BLaER1 treated with 17β-estradiol and CSF1 and Interleukin-3, amounts not matched to agents 10 nM and 100 nM (cell line): Measurements from ENCODE around the gene SRM.
"Not testable (repeated sequence)": the region's sequence is repeated elsewhere in the genome, so short reads cannot be mapped to it uniquely, and the experiment has no call there.

Experiments
- H3K27ac ChIP-seq, 11 experiments: shearing (Covaris generic); formaldehyde crosslinking; 2 replicates each; pipeline ENCODE4 v1.8.1; 2022
- H3K27me3 ChIP-seq, 11 experiments: shearing (Covaris generic); formaldehyde crosslinking; 2 replicates each; pipeline ENCODE4 v1.8.1; 2022
- H3K36me3 ChIP-seq, 11 experiments: shearing (Covaris generic); formaldehyde crosslinking; 2 replicates each; pipeline ENCODE4 v1.8.1; 2022
- H3K4me1 ChIP-seq, 10 experiments: shearing (Covaris generic); formaldehyde crosslinking; 2 replicates each; pipeline ENCODE4 v1.8.1; 2022
- H3K4me2 ChIP-seq, 11 experiments: shearing (Covaris generic); formaldehyde crosslinking; 2 replicates each; pipeline ENCODE4 v1.8.1; 2022
- H3K4me3 ChIP-seq, 10 experiments: shearing (Covaris generic); formaldehyde crosslinking; 2 replicates each; pipeline ENCODE4 v1.8.1; 2022
- H3K9ac ChIP-seq, 11 experiments: shearing (Covaris generic); formaldehyde crosslinking; 2 replicates each; pipeline ENCODE4 v1.8.1; 2022
- H3K9me3 ChIP-seq, 11 experiments: shearing (Covaris generic); formaldehyde crosslinking; replicated peaks in 1 of 11; 2 replicates each; pipeline ENCODE4 v1.8.1; 2022
- H4K20me1 ChIP-seq, 11 experiments: shearing (Covaris generic); formaldehyde crosslinking; 2 replicates each; pipeline ENCODE4 v1.8.1; 2022
- Cebpa-rat ChIP-seq, 11 experiments: shearing (Covaris generic); IDR thresholded peaks; 2 replicates each; pipeline ENCODE4 v1.8.1; 2022

SRM gene

GRCh38 chr1:11059968-11060830 is at the start of gene SRM:
SRM (minus strand) TSS chr1:11060018; CDS start chr1:11059943, 75 bp downstream.
- peak within 1 kb of the TSS; percentile 22 to 96 (median 89); a peak in 21 of 22 replicates for H3K27ac ChIP-seq
- H3K27me3 ChIP-seq, result no peaks in the 10 kb centered on the region
- peaks cover 22 to 34% (median 29%) of the 10 kb centered on the region in 10 experiments for H3K4me1 ChIP-seq
- H3K36me3 ChIP-seq, result peaks cover 27 to 79% (median 64%) of the 10 kb centered on the region in 11 experiments
- TF ChIP-seq Cebpa-rat (IDR thresholded peaks at IDR 0.05), result no peak
- peaks cover 0 to 4% (median 3%) of the 10 kb centered on the region in 11 experiments; a peak in 6 of 22 replicates for H3K9me3 ChIP-seq
- H3K9ac ChIP-seq, result peak within 1 kb of the TSS; percentile 83 to 99 (median 93)
- peak within 1 kb of the TSS; percentile 90 to 99 (median 97) for H3K4me2 ChIP-seq
- peak within 1 kb of the TSS; percentile 76 to 100 (median 98) for H3K4me3 ChIP-seq
- H4K20me1 ChIP-seq, result peaks cover 0 to 42% (median 27%) of the 10 kb centered on the region in 11 experiments; a peak in 17 of 22 replicates

- H3K9ac ChIP-seq, result no peak overlapping the region
- H3K36me3 ChIP-seq, result peaks cover 84 to 92% (median 89%) of the 10 kb centered on the region in 11 experiments
These were observed 49.4 kb upstream of the SRM start for GRCh38 chr1:11109047-11109760.

GRCh38 chr1:11107599-11107998 is 47.8 kb upstream of the SRM start:
- TF ChIP-seq Cebpa-rat (IDR thresholded peaks at IDR 0.05), result no peak
- H3K36me3 ChIP-seq, result peaks cover 69 to 77% (median 73%) of the 10 kb centered on the region in 11 experiments

More at GRCh38 chr1:11109047-11109760, 49.4 kb upstream of the SRM start:
- TF ChIP-seq Cebpa-rat (IDR thresholded peaks at IDR 0.05), result no peak
- H3K9me3 ChIP-seq, result no peaks in the 10 kb centered on the region
- no peak overlapping the region for H3K4me2 ChIP-seq
- H3K4me3 ChIP-seq, result no peak overlapping the region
- no peaks in the 10 kb centered on the region for H3K27me3 ChIP-seq
- H4K20me1 ChIP-seq, result no peaks in the 10 kb centered on the region; a peak in 2 of 22 replicates
- no peaks in the 10 kb centered on the region for H3K4me1 ChIP-seq
- H3K27ac ChIP-seq, result no peak overlapping the region

GRCh38 chr1:11105586-11105985 is 45.8 kb upstream of the SRM start:
- no peak overlapping the region for H3K4me3 ChIP-seq
- no peak for TF ChIP-seq Cebpa-rat (IDR thresholded peaks at IDR 0.05)
- peak overlapping the region in 1 of 11 experiments; percentile 11; a peak in 1 of 22 replicates for H3K9ac ChIP-seq
- peaks cover 51 to 58% (median 53%) of the 10 kb centered on the region in 11 experiments for H3K36me3 ChIP-seq
- peaks cover 0 to 4% (median under 1%) of the 10 kb centered on the region in 10 experiments; a peak in 9 of 20 replicates for H3K4me1 ChIP-seq
- H3K27me3 ChIP-seq, result no peaks in the 10 kb centered on the region
- H3K4me2 ChIP-seq, result no peak overlapping the region
- H3K27ac ChIP-seq, result no peak overlapping the region
- H3K9me3 ChIP-seq, result no peaks in the 10 kb centered on the region
- no peaks in the 10 kb centered on the region for H4K20me1 ChIP-seq

More at GRCh38 chr1:11107599-11107998, 47.8 kb upstream of the SRM start:
- Histone ChIP-seq H3K4me2 (no peak overlapping the region), H3K4me3 (no peak overlapping the region), H3K9ac (peak overlapping the region in 1 of 11 experiments; percentile 4; a peak in 1 of 22 replicates), H3K9me3 (no peaks in the 10 kb centered on the region), H4K20me1 (no peaks in the 10 kb centered on the region; a peak in 2 of 22 replicates), H3K4me1 (no peaks in the 10 kb centered on the region), H3K27ac (no peak overlapping the region), H3K27me3 (no peaks in the 10 kb centered on the region)

- H3K27me3 ChIP-seq, result no peaks in the 10 kb centered on the region
- H3K36me3 ChIP-seq, result peaks cover 26 to 35% (median 29%) of the 10 kb centered on the region in 11 experiments
- H3K27ac ChIP-seq, result no peak overlapping the region
- H3K4me3 ChIP-seq, result no peak overlapping the region
- peaks cover 17 to 23% (median 20%) of the 10 kb centered on the region in 10 experiments for H3K4me1 ChIP-seq
- no peak overlapping the region for H3K4me2 ChIP-seq
- H4K20me1 ChIP-seq, result peaks cover 0 to 14% (median 0%) of the 10 kb centered on the region in 11 experiments; a peak in 4 of 22 replicates
- H3K9me3 ChIP-seq, result no peaks in the 10 kb centered on the region
- TF ChIP-seq Cebpa-rat (IDR thresholded peaks at IDR 0.05), result no peak
- H3K9ac ChIP-seq, result no peak overlapping the region
These were observed 41.5 kb upstream of the SRM start for GRCh38 chr1:11101347-11101746.

GRCh38 chr1:11100806-11101205 is 41.0 kb upstream of the SRM start:
- H3K27ac ChIP-seq, H3K27me3 ChIP-seq, H3K9me3 ChIP-seq, H3K4me3 ChIP-seq, H3K9ac ChIP-seq: not testable (repeated sequence)
- peaks cover 0 to 14% (median 0%) of the 10 kb centered on the region in 11 experiments; a peak in 4 of 22 replicates for H4K20me1 ChIP-seq
- peak overlapping the region in 5 of 11 experiments; percentile 71 to 91 (median 82); a peak in 5 of 22 replicates for H3K4me2 ChIP-seq
- peaks cover 26 to 35% (median 29%) of the 10 kb centered on the region in 11 experiments for H3K36me3 ChIP-seq
- TF ChIP-seq Cebpa-rat (IDR thresholded peaks at IDR 0.05), result peak in 1 of 11 experiments; percentile 34; a peak in 1 of 22 replicates
- H3K4me1 ChIP-seq, result peaks cover 17 to 23% (median 20%) of the 10 kb centered on the region in 10 experiments

- H3K9ac ChIP-seq, result peak overlapping the region; percentile 92 to 99 (median 96)
- H3K27me3 ChIP-seq, result no peaks in the 10 kb centered on the region
- H3K4me2 ChIP-seq, result peak overlapping the region; percentile 57 to 91 (median 78)
- peaks cover 17 to 23% (median 20%) of the 10 kb centered on the region in 10 experiments for H3K4me1 ChIP-seq
- no peaks in the 10 kb centered on the region for H3K9me3 ChIP-seq
- H3K4me3 ChIP-seq, result peak overlapping the region; percentile 82 to 100 (median 90)
- peaks cover 27 to 36% (median 31%) of the 10 kb centered on the region in 11 experiments for H3K36me3 ChIP-seq
- no peak for TF ChIP-seq Cebpa-rat (IDR thresholded peaks at IDR 0.05)
- H4K20me1 ChIP-seq, result peaks cover 0 to 14% (median 0%) of the 10 kb centered on the region in 11 experiments; a peak in 4 of 22 replicates
- H3K27ac ChIP-seq, result peak overlapping the region; percentile 87 to 97 (median 93); a peak in 21 of 22 replicates
These were observed 40.3 kb upstream of the SRM start for GRCh38 chr1:11100149-11100493.

GRCh38 chr1:11099310-11100148 is 39.7 kb upstream of the SRM start, which contains the start of gene EXOSC10:
EXOSC10 (minus strand) TSS chr1:11099869; CDS start chr1:11099831, 38 bp downstream.
- TF ChIP-seq Cebpa-rat (IDR thresholded peaks at IDR 0.05), result no peak
- Histone ChIP-seq H3K4me1 (peaks cover 17 to 23% (median 20%) of the 10 kb centered on the region in 10 experiments), H3K27me3 (no peaks in the 10 kb centered on the region), H4K20me1 (peaks cover 0 to 15% (median 0%) of the 10 kb centered on the region in 11 experiments; a peak in 4 of 22 replicates), H3K36me3 (peaks cover 33 to 42% (median 36%) of the 10 kb centered on the region in 11 experiments), H3K27ac (peak within 1 kb of the TSS; percentile 87 to 97 (median 93)), H3K4me2 (peak within 1 kb of the TSS; percentile 71 to 95 (median 86)), H3K9me3 (no peaks in the 10 kb centered on the region), H3K4me3 (peak within 1 kb of the TSS; percentile 82 to 100 (median 90)), H3K9ac (peak within 1 kb of the TSS; percentile 92 to 99 (median 96))
